HG03135 (cell line): Measurements from ENCODE around the gene SUFU.

Experiments used
- ATAC-seq: cut with Tn5 transposase; IDR thresholded peaks from one replicate; pipeline ENCODE4 v1.9.1; 2021; ENCODE audit warnings: mild to moderate bottlenecking, moderate library complexity; ENCODE audit not compliant: unreplicated experiment

The SUFU gene

DNA sequence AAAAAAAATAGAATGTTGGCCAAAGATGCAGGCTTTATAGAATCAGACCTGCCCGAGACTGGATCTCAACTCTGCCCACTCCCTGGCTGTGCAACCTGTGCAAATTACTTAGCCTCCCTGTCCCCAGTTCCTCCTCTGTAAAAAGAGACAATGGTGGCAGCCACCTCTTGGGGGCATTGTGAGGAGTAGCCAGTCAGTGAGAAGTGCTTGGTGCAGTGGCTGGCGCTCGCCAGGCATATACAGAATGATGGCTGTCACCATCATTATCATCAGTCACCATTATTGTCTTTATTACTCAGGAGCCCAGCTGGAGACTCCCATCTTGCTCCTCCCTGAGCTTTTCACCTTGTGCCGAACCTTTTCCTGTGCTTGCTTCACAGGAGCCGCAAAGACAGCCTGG is 111.1 kb downstream of the SUFU start:
- ATAC-seq = no peak

DNA sequence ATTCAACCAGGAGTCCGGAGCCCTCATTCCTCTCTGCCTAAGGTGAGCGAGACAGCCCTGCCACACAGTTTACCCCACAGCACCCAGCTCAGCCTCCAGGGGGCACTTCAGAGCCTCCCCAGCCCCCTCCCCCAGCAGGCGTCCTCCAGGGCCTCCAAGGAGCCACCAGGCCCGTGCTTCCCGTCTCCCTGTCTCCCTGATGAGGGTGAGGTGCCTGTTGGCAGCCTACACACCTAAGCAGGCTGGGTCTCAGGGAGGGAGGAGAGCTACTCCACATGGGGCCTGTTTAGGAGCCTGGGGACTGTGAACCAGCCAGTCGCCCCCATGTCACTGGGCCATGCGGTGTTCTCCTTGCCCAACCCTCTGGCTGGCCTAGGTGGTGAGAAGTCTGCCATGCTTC is 111.6 kb downstream of the SUFU start:
- ATAC-seq = no peak

DNA sequence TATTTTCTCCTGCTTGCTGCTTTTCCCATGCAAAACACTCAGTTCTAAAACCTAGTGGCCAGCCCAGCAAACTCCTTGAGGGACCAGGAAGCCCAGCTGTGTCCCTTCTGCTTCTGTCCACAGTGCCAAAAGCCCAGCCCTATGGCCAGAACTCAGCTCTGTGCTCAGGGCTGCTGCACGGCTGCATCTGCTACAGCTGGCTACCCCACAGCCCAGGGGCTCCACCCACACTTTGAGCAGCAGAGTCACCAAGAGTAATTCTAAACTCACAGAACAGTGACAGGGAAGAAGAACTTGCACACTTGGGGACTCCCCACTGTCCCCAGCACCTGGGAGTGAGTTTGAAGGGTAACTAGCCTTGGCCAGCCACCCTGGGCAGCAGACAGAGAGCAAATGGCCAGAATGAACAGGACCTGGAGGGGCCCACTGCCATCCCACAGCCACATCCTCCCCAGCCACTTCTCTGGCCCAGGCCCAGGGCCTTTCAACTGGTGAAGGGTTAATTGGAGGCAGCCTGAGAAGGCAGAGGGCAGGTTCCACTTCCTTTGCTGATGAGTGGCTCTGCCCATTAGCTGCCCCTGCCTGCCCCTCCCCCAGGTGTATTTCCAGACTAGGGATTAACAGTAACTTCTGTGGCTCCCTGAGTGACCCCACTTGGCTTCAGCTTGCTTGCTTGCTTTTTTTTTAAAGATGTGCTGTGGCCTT is 112.4 kb downstream of the SUFU start:
- no peak for ATAC-seq

DNA sequence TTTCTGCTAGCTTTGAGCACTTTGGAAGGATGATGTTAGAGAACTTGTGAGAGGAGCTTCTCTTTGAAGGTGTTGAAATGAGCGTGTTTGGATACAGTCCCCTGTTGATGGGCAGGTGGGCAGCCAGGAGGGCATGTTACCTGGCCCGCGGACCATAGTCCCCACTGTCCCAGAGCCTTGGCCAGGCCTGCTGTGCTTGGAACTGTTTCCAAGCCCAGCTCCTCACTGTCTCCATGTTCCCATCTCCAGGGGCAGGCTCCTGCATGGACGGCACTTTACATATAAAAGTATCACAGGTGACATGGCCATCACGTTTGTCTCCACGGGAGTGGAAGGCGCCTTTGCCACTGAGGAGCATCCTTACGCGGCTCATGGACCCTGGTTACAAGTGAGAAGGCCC is 113.3 kb downstream of the SUFU start:
- no peak for ATAC-seq

DNA sequence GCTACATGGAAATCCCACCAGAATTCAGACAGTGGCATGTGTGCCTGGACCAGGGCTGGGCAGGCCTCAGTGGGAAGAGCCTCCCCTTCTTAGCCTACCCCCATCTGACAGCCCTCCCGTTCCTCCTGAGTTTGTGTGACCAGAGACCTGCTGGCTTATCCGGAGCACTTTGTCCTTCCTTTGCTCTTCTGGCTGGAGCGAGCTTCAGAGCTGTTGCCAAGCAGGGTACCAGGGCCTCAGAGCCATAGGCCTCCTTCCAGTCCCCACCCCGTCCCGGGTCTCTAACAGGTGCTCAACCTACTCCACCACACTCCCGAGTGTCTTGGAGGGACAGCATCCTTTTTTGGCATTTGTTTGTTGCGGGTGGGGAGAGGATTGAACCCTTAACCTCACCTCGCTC is 114.0 kb downstream of the SUFU start:
- no peak for ATAC-seq

DNA sequence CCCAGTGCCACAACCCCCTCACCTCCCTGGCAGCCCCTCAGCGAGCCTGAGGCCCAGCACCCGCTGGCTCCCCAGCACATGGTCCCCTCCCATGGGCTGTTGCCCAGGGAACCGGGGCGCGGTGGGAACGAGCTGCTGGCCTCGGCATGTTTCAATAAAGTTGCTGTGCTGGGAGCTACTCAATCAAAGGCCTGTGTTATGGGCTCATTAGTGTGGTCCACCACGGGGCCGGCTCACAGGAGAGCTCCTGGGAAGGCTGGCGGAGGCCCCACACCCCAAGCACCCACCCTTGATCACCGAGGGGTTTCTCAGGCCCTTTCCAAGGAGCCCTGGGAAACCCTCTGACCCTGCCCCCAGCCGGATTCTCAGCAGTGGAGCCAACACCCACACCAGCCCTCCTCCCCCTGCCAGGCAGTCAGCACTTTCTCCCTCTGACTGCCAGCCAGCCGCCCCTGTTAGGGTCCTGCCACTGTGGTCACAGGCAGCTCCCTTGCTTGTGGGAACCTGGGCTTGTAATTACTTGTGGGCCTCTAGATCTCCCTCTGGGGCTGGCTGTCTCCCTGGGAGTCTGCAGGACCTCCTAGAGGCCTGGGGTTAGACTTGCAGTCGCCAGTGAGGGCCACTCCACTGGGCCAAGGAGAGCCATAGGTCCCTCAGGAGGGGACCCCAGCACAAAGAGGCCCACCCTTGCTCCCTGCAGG is 115.7 kb downstream of the SUFU start:
- ATAC-seq = no peak

DNA sequence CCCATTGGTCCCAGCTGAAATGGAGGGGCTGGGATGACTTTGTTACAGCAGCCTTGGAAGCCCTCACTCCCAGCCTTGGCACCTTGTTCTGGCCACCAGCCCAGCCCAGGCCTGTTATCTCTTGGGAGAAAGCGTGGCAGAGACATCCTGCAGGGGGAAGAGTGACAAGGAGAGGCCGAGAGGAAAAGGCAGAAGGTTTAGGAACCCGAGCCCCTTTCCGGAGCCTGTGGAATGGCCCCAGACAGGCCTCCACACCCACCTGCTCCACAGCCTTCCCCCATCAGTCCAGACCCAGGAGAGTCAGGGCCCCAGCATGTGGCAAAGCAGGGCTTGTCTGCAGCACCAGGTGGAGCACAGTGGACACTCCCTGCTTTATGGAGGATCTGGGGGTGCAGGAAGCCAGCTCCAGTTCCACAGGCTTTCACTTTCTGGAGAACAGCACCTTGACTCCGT is 116.4 kb downstream of the SUFU start:
- no peak for ATAC-seq

DNA sequence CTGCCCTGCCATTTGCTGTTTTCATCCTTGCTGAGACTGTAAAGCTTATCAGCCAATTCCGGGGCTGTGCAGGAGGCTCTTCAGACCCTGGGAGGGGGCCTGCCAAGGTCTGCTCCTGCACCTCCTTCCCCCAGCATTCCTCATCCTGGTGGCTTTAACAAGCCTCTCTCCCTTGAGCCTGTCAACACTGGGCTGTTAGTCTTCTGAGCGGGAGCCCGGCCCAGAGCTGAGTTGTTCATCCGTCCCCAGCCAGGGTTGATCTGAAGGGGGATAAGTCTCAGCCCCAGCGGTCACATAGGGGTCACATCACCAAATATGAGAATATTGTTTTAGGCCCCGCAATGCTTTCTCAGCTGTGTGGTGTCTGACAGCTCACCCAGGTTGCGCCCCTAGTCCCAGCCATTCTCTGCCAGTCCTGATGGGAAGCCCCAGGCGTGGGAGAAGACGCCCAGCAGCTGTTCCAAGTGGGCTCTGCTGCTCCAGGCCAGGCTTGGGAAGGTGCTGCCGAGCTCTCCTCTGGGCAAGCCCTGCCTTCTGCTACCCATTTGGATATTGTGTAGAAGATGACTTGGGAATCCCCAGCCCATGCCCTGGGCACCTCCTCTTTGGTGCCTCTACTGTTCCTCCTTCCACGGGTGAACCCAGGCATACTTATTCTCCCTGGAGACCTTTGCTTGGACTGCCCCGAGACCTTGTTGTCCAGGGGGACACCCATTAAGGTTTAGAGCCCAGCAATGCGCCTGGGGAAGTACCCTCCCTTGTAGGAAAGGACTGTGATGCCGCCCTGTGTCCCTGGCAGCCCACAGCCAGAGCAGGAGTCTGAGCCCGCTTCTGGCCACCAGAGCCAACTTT is 117.0 kb downstream of the SUFU start:
- no peak for ATAC-seq

DNA sequence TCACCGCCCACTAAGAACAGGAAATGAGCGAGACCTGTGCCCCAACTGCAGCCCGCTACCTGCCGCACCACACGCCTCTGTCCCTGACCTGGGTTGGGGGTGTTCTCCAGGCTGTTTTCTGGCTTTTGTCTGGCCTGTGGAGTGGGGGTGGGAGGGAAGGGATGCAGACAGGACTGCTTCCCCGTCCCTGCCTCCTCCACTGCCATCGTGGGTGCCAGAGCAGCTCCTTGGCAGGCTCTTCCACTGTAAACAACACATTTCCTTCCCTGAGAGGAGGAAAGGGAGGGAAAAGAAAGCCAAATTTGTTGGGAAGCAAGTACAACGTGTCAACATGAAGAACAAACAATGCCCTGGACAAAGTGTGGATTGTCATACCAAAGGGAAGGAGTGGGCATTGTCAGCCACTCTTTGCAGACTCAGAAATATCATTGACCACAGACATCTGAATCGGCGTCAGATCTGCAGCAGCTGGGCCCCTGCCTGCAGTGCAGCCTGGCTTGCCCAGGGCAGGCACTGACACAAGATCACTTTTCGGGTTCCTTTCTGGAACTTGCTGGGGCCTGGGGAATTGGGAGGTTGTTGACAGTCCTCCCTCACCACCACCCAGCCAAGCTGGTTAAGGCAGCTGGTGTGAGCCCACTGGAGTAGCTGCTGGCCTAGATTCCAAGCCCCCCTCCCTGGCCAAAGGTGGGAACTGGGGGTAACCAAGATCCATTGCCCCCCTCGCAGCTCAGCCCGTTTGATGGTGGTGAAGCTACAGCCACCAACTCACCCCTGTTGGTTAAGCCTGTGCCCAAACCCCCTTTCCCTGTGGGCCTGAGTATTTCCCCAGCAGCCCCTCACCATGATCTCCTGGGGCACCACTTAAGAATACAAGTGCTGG is 117.9 kb downstream of the SUFU start:
- ATAC-seq = no peak

DNA sequence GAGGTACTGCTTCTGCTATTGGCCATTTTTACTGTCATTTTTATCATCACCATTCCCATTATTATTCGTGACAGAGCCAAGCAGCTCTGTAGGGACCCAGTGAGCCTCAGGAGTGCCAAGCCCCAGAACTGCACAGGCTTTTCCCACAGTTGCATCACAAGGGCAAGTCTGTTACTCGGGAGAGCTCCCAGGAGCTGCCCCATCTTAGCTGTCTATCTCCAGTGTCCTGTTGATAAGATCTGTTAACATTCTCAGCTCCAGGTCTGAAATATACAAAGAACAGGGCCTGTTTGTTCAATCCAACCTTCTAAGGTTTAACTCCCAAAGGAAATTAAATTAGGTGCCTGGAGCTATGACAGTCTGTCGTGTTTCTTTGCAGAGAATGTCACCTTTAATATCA is 120.3 kb downstream of the SUFU start:
- no peak for ATAC-seq

DNA sequence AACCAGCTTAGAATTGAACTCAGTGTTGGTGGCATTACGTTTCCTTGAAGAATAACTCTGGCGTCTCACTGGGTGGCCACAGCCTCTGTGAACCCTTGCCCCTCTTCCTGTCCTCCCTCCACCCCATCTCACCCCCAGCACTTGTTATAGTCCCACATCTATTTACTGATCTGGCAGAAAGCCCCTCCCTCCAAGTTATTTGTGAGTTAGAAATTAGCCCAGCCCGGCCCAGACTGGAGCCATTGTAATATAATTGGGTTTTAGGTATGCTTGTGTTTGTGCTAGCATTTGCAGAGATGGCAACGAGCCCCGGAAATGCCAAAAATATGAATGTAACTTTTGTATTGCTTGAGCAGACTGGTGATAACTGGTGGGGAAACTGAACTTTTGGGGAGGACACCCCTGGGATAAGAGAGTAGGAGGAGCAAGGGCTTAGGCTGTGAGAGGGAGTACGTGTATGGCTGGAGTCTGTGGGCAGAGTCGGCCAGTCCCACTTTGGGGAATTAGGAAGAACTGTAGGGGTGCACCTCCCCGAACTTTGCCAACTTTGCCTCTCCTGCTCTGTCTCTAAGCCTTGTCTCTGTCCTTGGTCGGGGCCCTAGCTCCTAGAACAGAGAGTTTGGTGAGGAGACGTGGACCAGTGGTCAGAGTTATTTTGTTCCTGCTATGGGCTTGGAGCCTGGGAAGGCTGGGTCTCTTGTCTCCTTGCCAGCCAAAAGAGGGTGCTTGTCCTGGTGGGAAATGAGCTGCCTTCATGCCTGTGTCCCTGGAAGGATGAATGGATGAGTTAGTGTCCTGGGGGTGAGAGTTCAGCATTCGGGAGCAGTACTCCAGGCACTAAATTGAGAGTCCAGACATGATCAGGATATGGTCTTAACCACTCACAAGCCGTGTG is 121.2 kb downstream of the SUFU start:
- no peak for ATAC-seq

DNA sequence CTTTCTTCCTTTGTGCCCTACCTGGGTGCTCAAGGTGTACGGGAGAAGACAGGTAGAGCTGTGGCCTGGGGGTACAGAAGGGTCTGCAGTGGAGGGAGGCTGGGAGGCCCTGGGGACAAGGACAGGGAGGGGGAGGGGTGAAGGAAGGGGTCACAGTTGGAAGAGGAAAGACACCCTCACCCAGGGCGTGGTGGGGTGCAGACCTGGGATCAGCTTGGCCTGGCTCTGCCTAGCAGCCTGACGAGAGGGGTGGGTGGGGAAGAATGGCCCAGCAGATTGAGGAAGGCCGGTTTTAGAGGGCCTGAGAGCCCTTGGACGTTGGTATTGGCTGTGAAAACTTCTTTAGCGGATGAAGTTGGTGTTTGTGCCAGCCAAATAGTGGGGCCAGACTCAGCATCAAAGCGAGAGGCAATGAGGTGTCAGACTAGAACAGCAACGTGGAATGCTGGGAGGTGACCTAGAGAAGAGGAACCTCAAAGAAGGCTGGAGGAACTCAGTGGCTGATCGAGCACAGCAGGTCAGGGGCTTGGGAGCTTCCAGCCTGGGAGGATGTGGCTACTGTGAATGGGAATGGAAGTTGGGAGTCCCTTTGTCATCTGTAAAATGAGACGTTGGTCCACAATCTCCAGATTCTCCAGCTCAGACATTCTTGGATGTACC is 122.4 kb downstream of the SUFU start:
- no peak for ATAC-seq

DNA sequence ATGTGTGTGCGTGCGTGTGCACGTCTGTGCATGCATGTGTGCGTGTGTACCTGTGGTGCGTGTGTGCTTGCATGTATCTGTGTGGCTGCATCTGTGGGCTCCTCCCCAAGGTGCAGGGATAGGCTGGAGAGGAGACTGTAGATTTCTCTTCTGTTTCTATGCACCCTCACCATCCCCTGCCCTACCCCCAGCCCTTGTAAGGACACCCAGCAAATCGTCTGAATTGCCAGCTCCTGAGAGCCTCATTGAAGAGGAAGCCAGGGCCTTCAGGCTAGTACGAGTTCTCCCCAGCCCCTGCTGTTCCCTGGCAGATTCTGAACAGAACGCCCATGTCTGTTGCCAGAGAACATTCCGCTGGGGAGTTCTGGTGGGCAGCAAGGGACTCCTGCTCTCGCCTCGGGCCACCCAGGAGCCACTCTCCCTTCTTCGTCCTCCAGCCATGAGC is 123.5 kb downstream of the SUFU start:
- no peak for ATAC-seq

DNA sequence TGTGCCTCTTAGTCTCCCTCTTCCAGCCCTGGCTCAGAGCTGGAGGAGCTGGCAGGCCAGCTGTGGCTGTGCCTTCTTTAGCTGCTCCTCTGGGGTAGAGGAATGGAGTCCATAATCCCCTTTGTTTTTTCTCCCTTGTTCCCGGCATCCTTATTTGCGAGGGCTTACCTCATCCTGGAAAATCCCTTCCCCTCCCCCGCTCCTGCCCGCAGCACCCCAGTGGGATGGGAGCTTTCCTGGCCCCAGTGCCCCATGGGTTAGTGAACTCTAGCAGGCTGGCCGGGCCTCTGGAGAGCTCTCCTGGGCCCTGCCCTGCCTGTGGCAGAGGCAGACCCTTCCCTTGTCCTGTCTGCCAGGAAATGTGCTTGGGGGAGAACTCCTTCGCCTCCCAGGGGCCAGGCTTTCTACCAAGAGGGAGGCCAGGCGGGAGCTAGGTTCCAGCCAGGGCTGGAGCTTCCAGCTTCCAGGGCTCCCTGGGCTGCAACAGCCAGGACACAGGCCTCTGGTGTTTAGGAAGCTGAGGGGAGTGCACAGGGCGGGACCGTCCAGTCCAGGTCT is 124.0 kb downstream of the SUFU start:
- no peak for ATAC-seq

DNA sequence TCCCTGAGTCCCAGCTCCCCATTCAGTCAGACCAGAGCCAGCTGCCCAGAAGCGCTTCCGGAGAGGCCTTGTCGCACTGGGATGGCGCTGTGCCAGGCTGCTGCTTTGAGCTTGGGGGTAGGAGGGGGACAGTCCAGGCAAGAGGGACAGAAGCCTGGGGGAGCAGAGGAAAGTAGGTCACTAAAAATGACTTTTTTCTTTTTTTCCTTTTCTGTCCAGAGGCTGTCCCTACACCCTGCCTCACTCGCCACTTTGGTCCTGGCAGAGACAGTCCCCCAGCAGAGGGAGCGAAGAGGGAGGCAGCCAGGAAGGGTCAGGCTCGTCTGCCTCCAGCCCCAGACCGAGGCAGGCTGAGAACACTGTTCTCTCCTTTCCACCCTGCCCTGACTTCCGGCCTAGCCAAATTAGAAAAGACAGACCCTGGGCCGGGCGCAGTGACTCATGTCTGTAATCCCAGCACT is 124.7 kb downstream of the SUFU start:
- no peak for ATAC-seq

DNA sequence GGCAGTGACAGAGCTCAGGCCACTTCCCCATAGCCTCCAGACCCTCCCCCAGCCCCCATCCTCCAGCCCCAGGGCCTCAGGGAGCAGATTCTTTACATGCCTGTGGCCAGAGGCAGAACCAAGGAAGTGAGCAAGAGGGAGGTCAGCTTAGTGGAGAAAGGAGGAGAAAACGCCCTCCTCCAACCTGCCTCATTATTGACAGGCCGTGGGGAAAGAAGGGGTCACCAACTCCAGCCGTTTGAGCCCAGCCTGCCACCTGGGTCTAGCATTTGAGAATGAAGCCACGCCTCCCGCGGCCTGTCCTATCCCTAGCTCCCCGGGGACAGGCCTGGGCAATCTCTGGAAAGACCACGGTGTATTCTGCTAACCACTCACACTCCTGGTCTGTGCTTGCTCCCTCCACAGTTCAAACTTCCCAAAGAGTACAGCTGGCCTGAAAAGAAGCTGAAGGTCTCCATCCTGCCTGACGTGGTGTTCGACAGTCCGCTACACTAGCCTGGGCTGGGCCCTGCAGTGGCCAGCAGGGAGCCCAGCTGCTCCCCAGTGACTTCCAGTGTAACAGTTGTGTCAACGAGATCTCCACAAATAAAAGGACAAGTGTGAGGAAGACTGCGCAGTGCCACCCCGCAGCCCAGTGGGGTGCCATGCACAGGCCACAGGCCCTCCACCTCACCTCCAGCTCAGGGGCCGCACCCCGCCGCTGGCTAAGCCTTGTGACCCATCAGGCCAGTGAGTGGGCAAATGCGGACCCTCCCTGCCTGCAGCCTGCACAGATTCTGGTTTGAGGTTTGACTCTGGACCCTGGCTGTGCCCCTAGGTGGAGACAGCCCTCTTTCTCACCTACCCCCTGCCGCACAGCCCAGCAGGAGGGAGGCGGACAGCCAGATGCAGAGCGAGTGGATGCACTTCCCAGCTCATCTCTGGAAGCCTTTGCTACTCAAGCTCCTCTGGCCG is 126.2 kb downstream of the SUFU start:
- no peak for ATAC-seq

DNA sequence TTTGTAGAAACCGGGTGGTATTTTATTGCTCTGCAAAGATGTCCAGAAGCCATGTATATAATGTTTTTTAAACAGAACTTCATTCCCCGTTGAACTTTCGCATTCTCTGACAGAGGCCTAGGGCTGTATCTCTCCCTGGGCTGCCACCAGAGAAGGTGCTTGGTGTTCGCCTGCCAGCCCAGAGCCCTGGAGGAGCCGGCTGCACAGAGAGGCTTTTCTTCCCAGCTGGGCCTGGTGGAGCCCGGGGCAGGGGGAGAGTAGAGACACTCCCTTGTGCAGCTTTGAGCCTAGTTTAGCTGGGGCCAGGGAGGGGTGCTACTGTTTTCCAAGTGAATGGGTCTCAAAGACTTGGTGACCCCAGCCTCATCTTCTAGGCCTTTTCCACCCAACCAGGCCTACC is 126.9 kb downstream of the SUFU start:
- ATAC-seq = no peak
